ENCODE results near the gene ARVCF. TPM values are rescaled to one million over a fixed set of nuclear protein-coding genes. Genes with fewer than 3 reads are reported as not detected.

ARVCF gene
- total and polyA plus RNA-seq, 9 of the 15 experiments (the other 6 are each of a cell fraction or from before 2014, with no cell fraction given), result 0.03 to 97.4 (median 15.6) TPM

- no peak for TF ChIP-seq ZFPM2 (CRISPR knock-in tag; IDR thresholded peaks at IDR 0.05)
- TF ChIP-seq SMARCA5 (IDR thresholded peaks at IDR 0.05), result no peak
- TF ChIP-seq, protein P1, sequence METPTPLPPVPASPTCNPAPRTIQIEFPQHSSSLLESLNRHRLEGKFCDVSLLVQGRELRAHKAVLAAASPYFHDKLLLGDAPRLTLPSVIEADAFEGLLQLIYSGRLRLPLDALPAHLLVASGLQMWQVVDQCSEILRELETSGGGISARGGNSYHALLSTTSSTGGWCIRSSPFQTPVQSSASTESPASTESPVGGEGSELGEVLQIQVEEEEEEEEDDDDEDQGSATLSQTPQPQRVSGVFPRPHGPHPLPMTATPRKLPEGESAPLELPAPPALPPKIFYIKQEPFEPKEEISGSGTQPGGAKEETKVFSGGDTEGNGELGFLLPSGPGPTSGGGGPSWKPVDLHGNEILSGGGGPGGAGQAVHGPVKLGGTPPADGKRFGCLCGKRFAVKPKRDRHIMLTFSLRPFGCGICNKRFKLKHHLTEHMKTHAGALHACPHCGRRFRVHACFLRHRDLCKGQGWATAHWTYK (CRISPR knock-in tag; IDR thresholded peaks at IDR 0.05), result peak; percentile 31; the same call in 1 of the 2 replicates
- TF ChIP-seq BHLHE40 (IDR thresholded peaks at IDR 0.05; ENCODE audit: low read length), result peak; percentile 52; the same call in 1 of the 2 replicates
- no peak for TF ChIP-seq TRIM24 (IDR thresholded peaks at IDR 0.05)
- TF ChIP-seq HEY1 (CRISPR knock-in tag; IDR thresholded peaks at IDR 0.05; ENCODE audit: borderline replicate concordance), result no peak
- TF ChIP-seq SMAD4 (CRISPR knock-in tag; conservative IDR thresholded peaks at IDR 0.05), result no peak
- no peak for TF ChIP-seq LEF1 (IDR thresholded peaks at IDR 0.05)
- peak; percentile 38 for TF ChIP-seq RBFOX2 (IDR thresholded peaks at IDR 0.05; ENCODE audit: low read depth, low read length)
- TF ChIP-seq TAF1 (IDR thresholded peaks at IDR 0.05; ENCODE audit: control insufficient read depth, extremely low read depth, insufficient read depth, low read length, severe bottlenecking), result no peak
- TF ChIP-seq, protein P2, sequence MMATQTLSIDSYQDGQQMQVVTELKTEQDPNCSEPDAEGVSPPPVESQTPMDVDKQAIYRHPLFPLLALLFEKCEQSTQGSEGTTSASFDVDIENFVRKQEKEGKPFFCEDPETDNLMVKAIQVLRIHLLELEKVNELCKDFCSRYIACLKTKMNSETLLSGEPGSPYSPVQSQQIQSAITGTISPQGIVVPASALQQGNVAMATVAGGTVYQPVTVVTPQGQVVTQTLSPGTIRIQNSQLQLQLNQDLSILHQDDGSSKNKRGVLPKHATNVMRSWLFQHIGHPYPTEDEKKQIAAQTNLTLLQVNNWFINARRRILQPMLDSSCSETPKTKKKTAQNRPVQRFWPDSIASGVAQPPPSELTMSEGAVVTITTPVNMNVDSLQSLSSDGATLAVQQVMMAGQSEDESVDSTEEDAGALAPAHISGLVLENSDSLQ (IDR thresholded peaks at IDR 0.05), result no peak
- 0 out of 2 replicates have a peak, but pooled peaks have one; percentile 1 for TF ChIP-seq PRMT5 (CRISPR knock-in tag; IDR thresholded peaks at IDR 0.05)
- TF ChIP-seq MCM7 (IDR thresholded peaks at IDR 0.05), result no peak
- peak; percentile 75; the same call in 1 of the 2 replicates for TF ChIP-seq ARID2 (IDR thresholded peaks at IDR 0.05)
- TF ChIP-seq ZNF780A (CRISPR knock-in tag; IDR thresholded peaks at IDR 0.05), result no peak
- TF ChIP-seq ZNF140 (CRISPR knock-in tag; IDR thresholded peaks at IDR 0.05), result no peak
- TF ChIP-seq ZNF143 (CRISPR knock-in tag; IDR thresholded peaks at IDR 0.05), result no peak
- TF ChIP-seq, protein P3, sequence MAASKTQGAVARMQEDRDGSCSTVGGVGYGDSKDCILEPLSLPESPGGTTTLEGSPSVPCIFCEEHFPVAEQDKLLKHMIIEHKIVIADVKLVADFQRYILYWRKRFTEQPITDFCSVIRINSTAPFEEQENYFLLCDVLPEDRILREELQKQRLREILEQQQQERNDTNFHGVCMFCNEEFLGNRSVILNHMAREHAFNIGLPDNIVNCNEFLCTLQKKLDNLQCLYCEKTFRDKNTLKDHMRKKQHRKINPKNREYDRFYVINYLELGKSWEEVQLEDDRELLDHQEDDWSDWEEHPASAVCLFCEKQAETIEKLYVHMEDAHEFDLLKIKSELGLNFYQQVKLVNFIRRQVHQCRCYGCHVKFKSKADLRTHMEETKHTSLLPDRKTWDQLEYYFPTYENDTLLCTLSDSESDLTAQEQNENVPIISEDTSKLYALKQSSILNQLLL (CRISPR knock-in tag; IDR thresholded peaks at IDR 0.05; ENCODE audit: borderline replicate concordance), result peak; percentile 48; the same call in 1 of the 2 replicates
- no peak for TF ChIP-seq ZNF518B (CRISPR knock-in tag; IDR thresholded peaks at IDR 0.05)
- no peak for TF ChIP-seq NR2F6 (CRISPR knock-in tag; IDR thresholded peaks at IDR 0.05)
- 0 out of 4 replicates have a peak, but pooled peaks of 1 of the 2 experiments have one; percentile 53 for TF ChIP-seq SRF (CRISPR knock-in tag; IDR thresholded peaks at IDR 0.05)
- no peak for TF ChIP-seq GATA2 (CRISPR knock-in tag; IDR thresholded peaks at IDR 0.05)
- peak; percentile 34; the same call in 1 of the 2 replicates for TF ChIP-seq ZNF764 (CRISPR knock-in tag; IDR thresholded peaks at IDR 0.05; ENCODE audit: low read depth)
- TF ChIP-seq ELF4 (CRISPR knock-in tag; IDR thresholded peaks at IDR 0.05), result no peak
Measured at GRCh38 chr22:19984201-19984753, 32.3 kb downstream of the ARVCF start (continued).

All from K562 (cell line).